Measurements from ENCODE around the gene SCAND1.
"Not testable (repeated sequence)": the region's sequence is repeated elsewhere in the genome, so short reads cannot be mapped to it uniquely, and the experiment has no call there.

Gene SCAND1

GRCh38 chr20:35981969-35982368, 27.7 kb upstream of the SCAND1 start:
- no peak overlapping the region for H3K4me3 ChIP-seq (ENCODE audit: low read depth in 1 of 2, low read length in 2 of 2)
- no peaks in the 10 kb centered on the region for H3K27me3 ChIP-seq (ENCODE audit: low read depth, low read length)

GRCh38 chr20:35979544-35979943, 25.2 kb upstream of the SCAND1 start:
- no peak overlapping the region for H3K4me3 ChIP-seq (ENCODE audit: low read depth in 1 of 2, low read length in 2 of 2)
- H3K9me3 ChIP-seq (ENCODE audit: control insufficient read depth in 1 of 2, low read length in 2 of 2), result no peaks in the 10 kb centered on the region
- H3K27me3 ChIP-seq (ENCODE audit: low read depth, low read length), result no peaks in the 10 kb centered on the region
- H3K36me3 ChIP-seq (ENCODE audit: control insufficient read depth in 1 of 2, insufficient read depth in 2 of 2, low read length in 2 of 2), result no peaks in the 10 kb centered on the region
- H3K27ac ChIP-seq (ENCODE audit: low read length), result no peak overlapping the region
- H3K4me1 ChIP-seq (ENCODE audit: control insufficient read depth in 1 of 2, insufficient read depth in 2 of 2, low read length in 2 of 2), result no peaks in the 10 kb centered on the region

More at GRCh38 chr20:35981969-35982368, 27.7 kb upstream of the SCAND1 start:
- Histone ChIP-seq H3K4me1 (ENCODE audit: control insufficient read depth in 1 of 2, insufficient read depth in 2 of 2, low read length in 2 of 2) (no peaks in the 10 kb centered on the region), H3K9me3 (ENCODE audit: control insufficient read depth in 1 of 2, low read length in 2 of 2) (no peaks in the 10 kb centered on the region), H3K36me3 (ENCODE audit: control insufficient read depth in 1 of 2, insufficient read depth in 2 of 2, low read length in 2 of 2) (no peaks in the 10 kb centered on the region), H3K27ac (ENCODE audit: low read length) (no peak overlapping the region)

DNA sequence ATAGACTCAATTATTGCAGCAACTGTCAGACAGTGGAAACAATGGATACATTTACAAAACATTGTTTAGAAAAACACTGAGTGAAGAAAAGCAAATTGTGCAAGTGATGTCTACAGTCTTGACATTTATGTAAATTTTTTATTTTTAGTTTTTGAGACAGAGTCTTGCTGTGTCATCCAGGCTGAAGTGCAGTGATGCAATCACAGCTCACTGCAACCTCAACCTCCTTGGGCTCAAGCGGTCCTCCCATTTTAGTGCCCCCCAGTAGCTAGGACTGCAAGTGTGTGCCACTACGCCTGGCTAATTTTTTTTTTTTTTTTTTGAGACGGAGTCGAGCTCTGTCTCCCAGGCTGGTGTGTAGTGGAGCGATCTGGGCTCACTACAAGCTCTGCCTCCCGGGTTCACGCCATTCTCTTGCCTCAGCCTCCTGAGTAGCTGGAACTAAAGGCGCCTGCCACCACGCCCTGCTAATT, 23.8 kb upstream of the SCAND1 start:
- no peaks in the 10 kb centered on the region for H3K9me3 ChIP-seq (ENCODE audit: control insufficient read depth in 1 of 2, low read length in 2 of 2)
- no peaks in the 10 kb centered on the region for H3K36me3 ChIP-seq (ENCODE audit: control insufficient read depth in 1 of 2, insufficient read depth in 2 of 2, low read length in 2 of 2)
- no peak overlapping the region for H3K4me3 ChIP-seq (ENCODE audit: low read depth in 1 of 2, low read length in 2 of 2)
- no peaks in the 10 kb centered on the region for H3K27me3 ChIP-seq (ENCODE audit: low read depth, low read length)
- H3K27ac ChIP-seq (ENCODE audit: low read length), result no peak overlapping the region
- H3K4me1 ChIP-seq (ENCODE audit: control insufficient read depth in 1 of 2, insufficient read depth in 2 of 2, low read length in 2 of 2), result no peaks in the 10 kb centered on the region

- Histone ChIP-seq H3K27me3 (ENCODE audit: low read depth, low read length) (no peaks in the 10 kb centered on the region), H3K27ac (ENCODE audit: low read length) (no peak overlapping the region), H3K36me3 (ENCODE audit: control insufficient read depth in 1 of 2, insufficient read depth in 2 of 2, low read length in 2 of 2) (no peaks in the 10 kb centered on the region), H3K4me3 (ENCODE audit: low read depth in 1 of 2, low read length in 2 of 2) (no peak overlapping the region), H3K4me1 (ENCODE audit: control insufficient read depth in 1 of 2, insufficient read depth in 2 of 2, low read length in 2 of 2) (no peaks in the 10 kb centered on the region), H3K9me3 (ENCODE audit: control insufficient read depth in 1 of 2, low read length in 2 of 2) (no peaks in the 10 kb centered on the region)
Observed at GRCh38 chr20:35975576-35976373, 21.5 kb upstream of the SCAND1 start.

DNA sequence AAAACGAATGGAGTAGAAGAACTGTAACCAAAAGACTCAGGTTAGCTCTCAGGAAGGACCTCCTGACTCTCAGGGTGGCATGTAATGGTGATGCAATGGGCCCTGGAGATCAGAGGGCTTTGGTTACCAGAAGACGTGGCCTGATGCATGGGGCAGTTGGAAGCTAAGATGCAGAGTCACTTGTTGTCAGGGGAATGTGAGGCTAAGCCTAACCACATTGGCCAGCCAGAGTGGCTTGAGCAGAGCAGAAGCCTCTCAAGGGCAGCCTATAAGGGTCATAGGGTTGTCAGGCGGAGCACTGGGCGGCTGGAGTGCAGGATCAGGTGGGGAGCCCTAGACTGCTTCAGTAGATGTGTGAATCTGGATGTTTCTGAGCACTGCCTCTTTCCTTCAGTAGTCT, 20.0 kb upstream of the SCAND1 start:
- no peak overlapping the region for H3K4me3 ChIP-seq (ENCODE audit: low read depth in 1 of 2, low read length in 2 of 2)
- H3K27ac ChIP-seq (ENCODE audit: low read length), result no peak overlapping the region
- no peaks in the 10 kb centered on the region for H3K9me3 ChIP-seq (ENCODE audit: control insufficient read depth in 1 of 2, low read length in 2 of 2)
- no peaks in the 10 kb centered on the region for H3K4me1 ChIP-seq (ENCODE audit: control insufficient read depth in 1 of 2, insufficient read depth in 2 of 2, low read length in 2 of 2)
- H3K36me3 ChIP-seq (ENCODE audit: control insufficient read depth in 1 of 2, insufficient read depth in 2 of 2, low read length in 2 of 2), result no peaks in the 10 kb centered on the region
- H3K27me3 ChIP-seq (ENCODE audit: low read depth, low read length), result no peaks in the 10 kb centered on the region

- Histone ChIP-seq H3K4me1 (ENCODE audit: control insufficient read depth in 1 of 2, insufficient read depth in 2 of 2, low read length in 2 of 2) (no peaks in the 10 kb centered on the region), H3K36me3 (ENCODE audit: control insufficient read depth in 1 of 2, insufficient read depth in 2 of 2, low read length in 2 of 2) (no peaks in the 10 kb centered on the region), H3K4me3 (ENCODE audit: low read depth in 1 of 2, low read length in 2 of 2) (no peak overlapping the region), H3K27me3 (ENCODE audit: low read depth, low read length) (no peaks in the 10 kb centered on the region), H3K9me3 (ENCODE audit: control insufficient read depth in 1 of 2, low read length in 2 of 2) (no peaks in the 10 kb centered on the region), H3K27ac (ENCODE audit: low read length) (no peak overlapping the region)
Observed at GRCh38 chr20:35972462-35972861, 18.2 kb upstream of the SCAND1 start.

GRCh38 chr20:35971981-35972380, 17.7 kb upstream of the SCAND1 start:
- no peaks in the 10 kb centered on the region for H3K9me3 ChIP-seq (ENCODE audit: control insufficient read depth in 1 of 2, low read length in 2 of 2)
- no peaks in the 10 kb centered on the region for H3K27me3 ChIP-seq (ENCODE audit: low read depth, low read length)
- no peaks in the 10 kb centered on the region for H3K4me1 ChIP-seq (ENCODE audit: control insufficient read depth in 1 of 2, insufficient read depth in 2 of 2, low read length in 2 of 2)
- no peaks in the 10 kb centered on the region for H3K36me3 ChIP-seq (ENCODE audit: control insufficient read depth in 1 of 2, insufficient read depth in 2 of 2, low read length in 2 of 2)
- H3K27ac ChIP-seq (ENCODE audit: low read length), result no peak overlapping the region
- no peak overlapping the region for H3K4me3 ChIP-seq (ENCODE audit: low read depth in 1 of 2, low read length in 2 of 2)

DNA sequence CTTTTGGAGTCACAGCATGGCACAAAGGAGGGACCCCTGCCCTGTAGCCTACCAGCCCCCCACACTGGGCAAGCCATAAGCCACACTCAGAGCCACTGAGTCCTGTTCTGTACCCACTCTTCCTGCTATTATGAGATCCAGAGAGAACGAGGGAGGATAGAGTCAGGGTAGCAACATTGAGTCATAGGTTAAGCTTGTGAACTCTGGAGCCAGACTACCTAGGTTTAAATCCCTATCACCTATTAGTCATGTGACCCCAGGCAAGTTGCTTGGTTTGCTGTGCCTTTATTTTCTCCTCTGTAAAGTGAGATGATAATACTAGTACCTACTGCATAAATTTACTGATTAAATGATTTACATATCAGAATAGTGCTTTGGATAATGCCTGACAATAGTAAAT, 14.6 kb upstream of the SCAND1 start:
- no peak overlapping the region for H3K4me3 ChIP-seq (ENCODE audit: low read depth in 1 of 2, low read length in 2 of 2)
- H3K27ac ChIP-seq (ENCODE audit: low read length), result no peak overlapping the region
- H3K27me3 ChIP-seq (ENCODE audit: low read depth, low read length), result no peaks in the 10 kb centered on the region
- no peaks in the 10 kb centered on the region for H3K36me3 ChIP-seq (ENCODE audit: control insufficient read depth in 1 of 2, insufficient read depth in 2 of 2, low read length in 2 of 2)
- no peaks in the 10 kb centered on the region for H3K4me1 ChIP-seq (ENCODE audit: control insufficient read depth in 1 of 2, insufficient read depth in 2 of 2, low read length in 2 of 2)
- no peaks in the 10 kb centered on the region for H3K9me3 ChIP-seq (ENCODE audit: control insufficient read depth in 1 of 2, low read length in 2 of 2)

DNA sequence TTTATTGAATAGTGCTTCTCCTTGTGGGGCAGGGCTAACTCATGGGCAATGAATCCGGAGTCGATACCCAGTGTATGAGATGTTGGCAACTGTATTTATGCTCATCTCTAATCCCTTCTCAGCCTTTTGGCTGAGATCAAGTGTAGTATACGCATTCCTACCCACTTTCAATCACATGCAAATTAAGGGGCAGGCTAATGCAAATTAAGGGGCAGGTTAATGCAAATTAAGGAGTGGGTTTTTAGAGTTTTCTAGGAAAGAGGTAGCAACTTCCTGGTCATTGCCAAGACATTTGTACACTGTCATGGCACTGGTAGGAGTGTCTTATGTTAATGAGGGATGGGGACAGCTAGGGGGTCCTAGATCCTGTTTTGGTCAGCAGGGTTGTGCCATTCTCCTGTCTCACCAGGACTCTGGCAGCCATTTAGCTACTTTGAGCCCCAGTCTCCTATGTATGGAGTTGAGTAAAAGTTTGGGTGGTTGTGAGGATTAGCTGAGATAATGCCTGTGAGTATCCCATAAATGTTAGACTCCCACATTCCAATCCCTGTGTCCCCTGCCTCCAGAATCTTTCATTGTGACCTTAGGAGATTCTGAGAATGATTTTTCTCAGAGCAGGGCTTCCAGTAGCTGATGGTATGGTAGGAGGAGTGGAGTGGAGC, 13.8 kb upstream of the SCAND1 start, which contains the start of gene CNBD2:
TSS of gene CNBD2 (plus strand) at position 612 of the 662 bp plus-strand sequence. CDS start 173 bp downstream, outside the sequence.
- no peaks in the 10 kb centered on the region for H3K4me1 ChIP-seq (ENCODE audit: control insufficient read depth in 1 of 2, insufficient read depth in 2 of 2, low read length in 2 of 2)
- no peak within 1 kb of the TSS for H3K4me3 ChIP-seq (ENCODE audit: low read depth in 1 of 2, low read length in 2 of 2)
- H3K27ac ChIP-seq (ENCODE audit: low read length), result no peak within 1 kb of the TSS
- H3K9me3 ChIP-seq (ENCODE audit: control insufficient read depth in 1 of 2, low read length in 2 of 2), result no peaks in the 10 kb centered on the region
- no peaks in the 10 kb centered on the region for H3K36me3 ChIP-seq (ENCODE audit: control insufficient read depth in 1 of 2, insufficient read depth in 2 of 2, low read length in 2 of 2)
- no peaks in the 10 kb centered on the region for H3K27me3 ChIP-seq (ENCODE audit: low read depth, low read length)

DNA sequence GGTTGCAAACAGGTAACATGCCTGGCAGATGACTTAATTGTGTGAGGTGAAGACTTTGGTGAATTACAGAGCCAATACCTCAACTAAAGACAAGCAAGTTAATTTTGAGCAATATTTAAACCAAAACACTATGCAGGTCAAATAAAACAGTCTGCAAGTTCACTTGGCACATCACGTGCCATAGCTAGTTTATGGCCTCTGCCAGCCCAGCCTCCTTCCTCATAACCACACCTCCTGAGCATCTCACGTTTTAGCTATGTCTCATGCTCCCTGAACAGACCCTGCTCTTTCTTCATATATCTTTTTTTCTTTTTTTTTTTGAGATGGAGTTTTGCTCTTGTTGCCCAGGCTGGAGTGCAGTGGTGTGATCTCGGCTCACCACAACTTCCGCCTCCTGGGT, 9.6 kb upstream of the SCAND1 start:
- no peaks in the 10 kb centered on the region for H3K9me3 ChIP-seq (ENCODE audit: control insufficient read depth in 1 of 2, low read length in 2 of 2)
- no peaks in the 10 kb centered on the region for H3K36me3 ChIP-seq (ENCODE audit: control insufficient read depth in 1 of 2, insufficient read depth in 2 of 2, low read length in 2 of 2)
- no peak overlapping the region for H3K27ac ChIP-seq (ENCODE audit: low read length)
- H3K4me1 ChIP-seq (ENCODE audit: control insufficient read depth in 1 of 2, insufficient read depth in 2 of 2, low read length in 2 of 2), result no peaks in the 10 kb centered on the region
- no peak overlapping the region for H3K4me3 ChIP-seq (ENCODE audit: low read depth in 1 of 2, low read length in 2 of 2)
- H3K27me3 ChIP-seq (ENCODE audit: low read depth, low read length), result no peaks in the 10 kb centered on the region

- not testable (repeated sequence) for H3K27ac ChIP-seq (ENCODE audit: low read length); H3K4me3 ChIP-seq (ENCODE audit: low read depth in 1 of 2, low read length in 2 of 2); H3K4me1 ChIP-seq (ENCODE audit: control insufficient read depth in 1 of 2, insufficient read depth in 2 of 2, low read length in 2 of 2); H3K9me3 ChIP-seq (ENCODE audit: control insufficient read depth in 1 of 2, low read length in 2 of 2); H3K27me3 ChIP-seq (ENCODE audit: low read depth, low read length); H3K36me3 ChIP-seq (ENCODE audit: control insufficient read depth in 1 of 2, insufficient read depth in 2 of 2, low read length in 2 of 2)
Observed at GRCh38 chr20:35959291-35959690, 5.0 kb upstream of the SCAND1 start.

Data from muscle layer of duodenum (tissue), 2 donors.